Measurements from ENCODE around the gene PRRC2C.

GRCh38 chr1:171507435-171507834 is 22.1 kb downstream of the PRRC2C start:
- TF ChIP-seq POLR2A (IDR thresholded peaks at IDR 0.05) (no peak), CTCF (IDR thresholded peaks at IDR 0.05) (no peak)

Data from Peyer's patch (tissue), 4 donors.